Activated effector memory CD4-positive, alpha-beta T cell treated with Interleukin-2 at 50 U/mL for 16 hours (primary cell): ENCODE results near the gene FILIP1L.
A peak's percentile ranks its signal among the peaks of the same experiment; 100 is the strongest.
"Not testable (repeated sequence)": the region's sequence is repeated elsewhere in the genome, so short reads cannot be mapped to it uniquely, and the experiment has no call there.

Experiments used
- DNase-seq: peaks from one replicate; pipeline ENCODE4 v3.0.0-alpha.2; 2020

The FILIP1L gene

DNA sequence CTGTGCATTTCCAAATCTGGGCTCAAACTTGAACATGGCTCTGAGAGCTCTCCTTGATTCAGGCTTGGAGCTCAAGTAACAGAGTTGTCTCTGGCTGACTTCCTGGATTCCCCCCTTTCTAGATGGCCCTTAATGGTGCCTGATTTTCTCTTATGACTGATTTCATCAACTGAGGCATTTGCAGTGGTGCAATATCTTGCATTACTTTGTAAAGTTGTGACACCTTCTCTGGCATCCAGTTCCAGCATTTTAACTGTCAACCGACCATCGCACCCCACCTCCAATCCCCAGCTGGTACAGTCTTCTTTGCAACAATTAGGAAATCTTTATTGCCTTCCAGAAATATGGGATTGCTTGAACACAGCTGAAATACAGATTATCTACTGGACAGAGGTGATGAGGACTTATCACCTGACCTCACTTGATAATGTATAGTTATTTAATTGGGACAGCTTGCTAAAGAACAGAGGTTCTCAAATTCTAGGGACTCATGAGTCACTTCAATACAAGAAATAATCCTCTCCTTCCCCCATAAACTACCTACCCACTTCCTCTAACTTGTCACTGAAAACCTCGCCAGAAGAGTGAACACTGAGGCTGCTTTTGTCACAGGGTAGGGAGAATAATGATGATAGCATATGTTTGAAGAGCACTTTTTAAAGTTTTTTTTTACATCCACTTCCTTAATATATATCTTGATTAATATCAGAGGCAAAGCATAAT is 41.8 kb downstream of the FILIP1L start:
- no peak for DNase-seq

DNA sequence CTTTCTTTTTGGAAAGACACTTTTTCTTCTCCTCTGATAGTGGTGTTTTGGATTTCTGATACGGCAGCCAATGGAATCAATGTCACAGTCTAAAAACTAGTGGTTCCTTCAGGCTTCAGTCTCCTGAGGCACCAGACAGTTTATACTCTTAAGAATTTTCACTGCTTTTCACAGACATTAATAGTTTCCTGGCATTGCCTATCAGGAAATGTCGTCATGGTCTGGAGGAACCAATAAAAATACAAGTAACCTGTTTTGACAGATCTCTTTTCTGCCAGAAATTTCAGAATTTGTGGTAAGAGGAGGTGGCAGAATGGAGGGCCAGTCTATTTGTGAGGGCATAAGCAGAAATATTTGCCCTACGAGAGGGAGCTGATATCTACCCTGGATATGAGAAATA is 44.8 kb downstream of the FILIP1L start:
- no peak for DNase-seq

DNA sequence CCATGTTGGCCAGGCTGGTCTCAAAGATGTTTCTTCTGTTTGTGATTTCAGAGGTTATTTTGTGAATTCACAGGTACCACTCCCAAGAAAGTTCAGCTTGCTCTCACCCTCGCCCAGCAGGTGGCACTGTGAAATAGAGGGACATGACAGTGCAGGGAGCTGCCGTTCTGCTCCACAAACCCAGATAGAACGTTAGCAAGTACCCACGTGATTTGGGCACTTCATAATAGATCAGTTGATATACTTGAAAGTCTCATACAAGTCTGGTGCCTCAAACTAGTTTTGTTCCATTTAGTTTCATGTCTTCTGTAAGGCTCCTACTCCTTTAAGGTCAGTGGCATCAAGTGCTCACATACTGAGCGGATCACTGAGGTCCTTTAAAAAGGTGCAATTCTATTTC is 45.5 kb downstream of the FILIP1L start:
- peak; percentile 63 for DNase-seq

DNA sequence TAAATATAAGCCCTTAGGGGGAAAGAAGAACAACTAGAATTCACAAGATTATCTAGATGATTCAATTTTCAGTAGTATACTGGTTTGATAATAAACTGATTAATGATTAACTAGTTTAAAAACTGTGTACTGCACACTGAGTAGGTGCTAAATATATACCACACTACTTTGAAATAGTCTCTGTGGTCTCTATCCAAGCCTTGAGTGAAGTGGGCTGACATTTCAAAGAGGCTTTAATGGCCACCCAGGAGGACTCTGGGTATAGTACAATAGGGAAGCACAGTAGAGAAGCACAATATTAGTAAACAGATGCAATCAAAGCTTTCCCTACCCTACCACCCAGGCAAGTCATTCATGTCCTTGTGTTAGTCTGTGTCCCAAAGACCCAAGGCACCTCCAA is 46.7 kb downstream of the FILIP1L start:
- DNase-seq: no peak

DNA sequence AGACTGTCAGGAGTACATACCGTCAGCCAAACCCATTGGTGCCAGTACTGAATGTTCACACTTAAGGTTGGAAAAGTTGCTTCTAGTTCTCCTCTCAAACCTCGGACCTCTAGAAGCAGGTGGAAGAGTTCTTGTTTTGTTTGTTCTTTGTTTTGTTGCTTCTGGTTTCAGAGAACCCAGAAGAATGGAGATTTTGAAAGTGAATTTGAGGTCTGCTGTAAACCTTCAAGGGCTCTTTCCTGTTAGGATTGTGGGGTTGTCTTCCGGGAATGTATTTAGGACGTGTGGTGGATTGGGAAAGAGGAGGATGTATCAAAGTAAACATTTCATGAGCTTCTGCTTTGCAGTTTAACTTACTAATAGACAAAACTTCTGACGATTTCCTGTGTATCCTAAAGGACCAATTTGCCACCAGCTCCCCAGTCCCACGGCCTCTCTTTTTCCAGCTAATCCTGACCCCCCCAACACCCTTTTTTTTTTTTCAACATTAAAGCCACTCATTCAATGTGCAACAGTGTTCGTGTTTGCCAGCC is 50.3 kb downstream of the FILIP1L start:
- DNase-seq: no peak

DNA sequence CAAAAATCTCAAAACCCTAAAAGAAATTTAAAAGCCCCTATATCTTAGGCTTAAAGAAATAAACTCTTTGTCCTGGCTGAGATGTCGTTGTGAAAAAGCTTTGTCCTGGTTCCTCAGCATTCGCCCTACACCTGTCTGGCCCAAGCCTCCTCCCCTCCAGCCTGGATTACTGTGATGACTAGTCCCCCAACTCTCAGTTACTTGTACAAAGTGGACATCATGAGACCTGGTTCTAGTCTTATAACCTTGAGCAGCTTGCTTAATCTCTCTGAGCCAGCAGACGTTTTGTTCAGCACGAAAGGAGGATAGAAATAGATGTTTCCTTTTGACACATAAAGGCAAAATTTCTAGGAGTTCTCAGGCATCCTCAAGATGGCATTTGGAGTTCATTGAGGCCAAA is 51.6 kb downstream of the FILIP1L start:
- no peak for DNase-seq

DNA sequence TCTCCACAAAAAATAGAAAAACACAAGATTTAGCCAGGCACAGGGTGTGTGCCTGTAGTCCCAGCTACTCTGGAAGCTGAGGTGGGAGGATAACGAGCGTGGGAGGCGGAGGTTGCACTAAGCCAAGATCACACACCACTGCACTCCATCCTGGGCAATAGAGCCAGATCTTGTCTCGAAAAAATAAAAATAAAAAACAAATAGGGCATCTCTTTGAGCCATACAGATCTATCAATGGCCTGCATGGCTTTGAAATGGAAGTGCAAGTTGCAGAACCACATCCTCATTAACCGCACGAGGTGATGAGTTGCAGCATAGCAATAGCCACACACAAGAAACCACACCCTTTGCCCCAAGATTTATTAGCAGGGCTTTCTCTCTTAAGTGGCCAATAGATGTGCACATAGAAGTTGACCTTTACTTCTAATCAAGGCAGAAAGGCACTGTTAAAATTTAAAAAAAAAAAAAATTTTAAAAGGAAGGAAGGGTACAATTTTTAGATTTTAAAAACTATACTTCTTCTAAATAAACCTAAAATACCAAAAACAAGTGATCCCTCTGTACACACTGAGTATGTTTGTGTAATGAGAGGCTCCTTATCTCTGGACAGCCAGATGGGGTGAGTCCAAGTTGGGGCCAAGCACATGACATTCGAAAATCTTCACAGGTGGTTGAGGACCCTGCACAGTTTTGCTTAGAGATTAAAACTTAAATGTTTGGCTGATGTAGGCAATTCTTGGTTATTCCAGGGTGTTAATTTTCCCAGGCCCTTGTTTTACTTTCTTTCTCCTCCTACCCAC is 53.4 kb downstream of the FILIP1L start:
- DNase-seq: no peak

DNA sequence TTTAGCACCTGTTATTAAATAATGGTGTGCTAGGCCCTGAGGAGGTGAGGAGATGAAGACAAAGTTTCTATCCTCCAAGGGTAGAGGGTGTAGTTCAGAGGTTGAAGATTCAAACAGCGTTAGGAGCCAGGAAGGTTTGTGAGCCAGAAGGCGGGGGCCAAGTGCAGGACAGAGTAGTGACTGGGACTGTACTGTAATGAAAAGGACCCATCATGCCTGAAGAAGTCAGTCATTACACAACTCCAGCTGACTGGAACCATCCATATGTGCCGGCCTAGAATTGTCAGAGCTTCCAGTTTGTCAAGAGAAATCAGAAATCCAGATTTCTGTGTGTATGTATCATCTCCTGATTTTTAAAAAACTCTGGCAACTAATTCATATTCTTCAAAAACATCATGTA is 54.8 kb downstream of the FILIP1L start:
- no peak for DNase-seq

DNA sequence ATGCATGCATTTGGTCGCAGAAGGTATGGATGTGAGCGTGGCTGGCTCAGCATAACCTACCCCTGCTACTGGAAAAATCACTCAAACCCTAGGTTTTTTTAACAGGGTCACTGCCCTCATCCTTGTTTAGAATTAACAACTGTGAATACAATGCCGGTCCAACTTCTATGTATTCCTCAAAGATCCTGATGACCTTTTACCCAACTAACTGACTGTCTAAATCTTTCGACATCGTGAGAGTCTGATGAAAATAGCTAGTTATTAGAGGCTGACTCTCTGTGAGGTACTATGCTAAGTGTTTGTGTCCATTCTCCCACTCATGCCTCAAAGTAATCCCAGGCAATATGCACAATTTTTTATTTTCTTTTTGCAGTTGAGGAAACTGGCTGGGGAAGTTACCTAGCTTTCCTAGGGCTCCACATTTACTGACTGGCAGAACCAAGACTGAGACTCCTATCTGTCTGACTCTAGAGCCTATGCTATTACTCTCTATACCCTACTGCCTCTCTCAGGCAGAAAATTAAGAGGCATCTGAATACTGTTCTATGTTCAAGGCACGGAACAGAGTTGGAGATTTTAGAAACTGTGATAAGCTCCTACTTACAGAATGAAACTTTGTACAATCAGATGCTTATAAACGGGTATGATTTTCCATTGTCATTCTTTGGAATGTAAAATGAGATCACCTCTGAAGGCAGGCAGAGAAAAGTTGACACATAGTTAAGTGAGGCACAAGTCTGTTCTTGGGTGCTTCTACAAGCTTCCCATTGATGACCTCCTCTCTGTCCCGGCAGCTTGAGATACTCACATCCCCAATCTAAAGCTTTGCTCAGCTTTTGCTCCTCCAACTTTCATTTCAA is 56.4 kb downstream of the FILIP1L start:
- no peak for DNase-seq

DNA sequence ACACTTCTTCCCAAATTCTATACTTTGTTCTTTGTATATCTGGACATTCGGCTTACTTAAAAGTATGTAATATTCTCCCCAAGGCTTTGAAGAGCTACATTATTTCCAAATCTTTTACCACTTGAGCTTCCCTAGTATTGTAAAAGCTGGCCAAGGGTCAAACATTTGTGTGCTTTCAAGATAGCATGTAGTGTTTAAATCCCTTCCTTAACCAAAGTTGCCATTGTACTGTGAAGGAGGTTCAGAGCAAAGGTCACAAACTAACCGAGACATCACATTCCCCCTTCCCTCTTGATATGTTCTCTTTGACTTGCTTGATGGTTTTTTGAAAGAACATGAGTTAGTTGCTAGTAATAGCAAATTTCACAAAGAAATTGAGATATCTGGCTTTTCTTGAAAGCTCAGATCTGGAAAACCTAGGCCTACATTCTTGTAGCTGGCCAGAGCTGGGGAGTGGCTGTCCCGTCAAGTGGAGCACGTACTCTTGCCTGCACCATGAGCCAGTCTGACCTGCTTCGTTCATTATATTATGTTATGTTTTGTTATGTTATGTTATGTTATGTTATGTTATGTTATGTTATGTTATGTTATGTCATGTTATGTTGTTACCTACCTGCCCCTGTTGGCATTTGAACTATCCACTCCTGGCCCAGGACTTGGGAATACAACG is 60.2 kb downstream of the FILIP1L start:
- DNase-seq: no peak

DNA sequence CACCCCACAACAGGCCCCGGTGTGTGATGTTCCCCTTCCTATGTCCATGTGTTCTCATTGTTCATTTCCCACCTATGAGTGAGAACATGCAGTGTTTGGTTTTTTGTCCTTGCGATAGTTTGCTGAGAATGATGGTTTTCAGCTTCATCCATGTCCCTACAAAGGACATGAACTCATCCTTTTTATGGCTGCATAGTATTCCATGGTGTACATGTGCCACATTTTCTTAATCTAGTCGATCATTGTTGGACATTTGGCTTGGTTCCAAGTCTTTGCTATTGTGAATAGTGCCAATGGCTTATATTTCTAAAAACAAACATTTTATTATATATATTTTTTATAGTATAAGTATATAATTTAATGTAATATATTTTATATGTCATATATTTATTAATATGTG is 62.8 kb downstream of the FILIP1L start:
- DNase-seq: not testable (repeated sequence)

DNA sequence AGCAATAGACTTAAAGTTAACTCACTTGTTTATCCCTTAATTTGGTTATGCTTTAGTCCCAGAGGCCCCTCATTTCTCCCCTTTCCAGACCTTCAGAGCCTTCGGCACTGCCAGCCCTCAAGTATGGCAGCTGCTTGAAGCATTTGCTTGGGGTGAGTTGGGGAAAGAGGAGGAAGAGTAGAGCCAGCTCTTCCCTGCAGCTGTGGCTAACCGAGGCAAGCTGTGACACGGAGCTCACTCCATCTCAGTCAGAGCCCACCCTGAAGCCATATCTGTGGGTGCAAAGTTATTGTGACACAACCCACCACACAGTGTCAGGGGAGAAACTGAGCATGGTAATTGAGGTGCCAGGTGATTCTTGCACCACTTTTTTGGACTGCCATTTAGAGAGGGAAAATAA is 66.1 kb downstream of the FILIP1L start:
- no peak for DNase-seq

DNA sequence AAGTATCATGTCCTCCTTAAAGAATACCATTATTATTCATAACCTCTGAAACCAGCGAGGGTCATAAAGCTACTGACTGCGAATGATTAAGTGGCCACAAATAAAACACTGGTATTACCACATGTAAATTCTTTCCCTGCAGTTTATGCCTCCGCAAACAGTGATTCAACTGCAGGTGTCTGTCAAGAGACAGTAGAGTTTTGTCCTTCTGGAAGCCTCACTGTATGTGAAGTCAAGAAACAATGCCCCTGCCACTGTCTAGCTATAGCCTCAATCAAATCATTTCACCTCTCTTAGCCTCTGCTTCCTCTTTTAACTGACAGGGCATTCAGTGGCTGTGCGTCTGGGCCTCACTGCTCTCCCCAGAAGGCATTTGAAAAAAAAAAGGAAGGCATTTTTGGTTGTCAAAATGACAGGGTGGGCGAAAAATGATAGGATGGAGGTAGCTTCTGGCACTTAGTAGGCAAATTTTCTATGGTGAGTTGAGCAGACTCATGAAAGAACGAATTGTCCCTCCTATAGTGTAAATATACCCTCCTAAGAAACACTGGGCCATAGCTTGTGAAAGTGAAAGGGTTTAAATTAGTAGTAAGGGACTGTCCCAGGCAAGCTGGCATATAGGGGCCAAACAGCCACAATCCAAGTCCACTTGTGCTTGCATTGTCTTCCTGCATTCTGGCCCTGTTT is 66.7 kb downstream of the FILIP1L start:
- DNase-seq: no peak

DNA sequence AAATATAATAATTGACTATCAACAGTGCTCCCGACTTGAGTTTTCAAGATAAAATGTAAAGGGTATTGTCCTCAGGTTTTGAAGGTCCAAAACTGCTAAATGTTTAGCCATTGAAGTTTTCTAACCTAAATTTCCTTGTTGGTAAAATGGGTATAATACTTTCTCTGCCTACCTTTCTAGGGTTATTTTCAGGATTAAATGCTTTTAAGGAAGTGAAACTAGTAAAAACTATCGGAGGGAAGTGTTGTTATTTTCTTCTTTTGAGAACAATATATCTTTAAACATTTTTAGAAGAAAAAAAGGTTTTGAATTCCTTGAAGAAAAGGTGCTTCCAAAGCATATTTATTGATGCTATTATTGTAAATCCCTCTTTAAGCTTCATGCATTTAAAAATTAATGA is 67.3 kb downstream of the FILIP1L start:
- DNase-seq: no peak

DNA sequence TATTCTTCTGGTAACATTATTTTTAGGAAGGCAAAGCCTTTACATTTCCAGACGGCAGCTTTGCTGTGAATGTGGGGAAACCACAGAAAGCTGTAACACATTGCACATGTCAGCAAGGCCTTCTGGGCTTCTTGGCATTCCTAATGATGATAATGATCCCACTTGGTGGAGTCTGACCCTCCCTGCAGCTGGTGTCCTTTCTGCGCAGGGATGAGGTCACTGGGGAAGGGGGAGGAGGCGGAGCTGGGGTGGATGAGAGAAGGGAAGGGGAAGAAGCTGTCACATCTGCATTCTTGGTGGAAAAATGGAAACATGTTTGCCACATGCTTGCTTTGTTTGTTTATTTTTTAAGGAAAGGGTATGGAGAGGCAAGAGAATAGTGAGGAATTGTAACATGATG is 68.6 kb downstream of the FILIP1L start:
- DNase-seq: no peak

DNA sequence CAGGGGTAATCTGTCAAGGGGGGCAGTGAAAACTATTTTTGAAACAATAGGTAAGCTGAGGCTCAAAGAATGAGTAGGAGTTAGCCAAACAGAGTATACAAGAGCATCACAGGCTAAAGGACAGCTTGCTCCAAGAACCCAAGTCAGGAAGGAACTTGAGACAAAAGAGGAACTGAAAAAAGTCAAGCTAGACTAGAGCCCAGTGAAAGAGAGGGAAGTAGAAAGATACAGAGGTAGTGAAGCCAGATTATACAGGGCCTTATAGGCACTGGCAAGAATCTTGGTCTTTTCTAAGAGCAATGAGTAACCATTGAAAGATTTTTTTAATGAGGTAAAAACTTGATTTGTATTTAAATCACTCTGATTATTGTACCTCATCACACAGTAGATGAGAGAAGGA is 69.9 kb downstream of the FILIP1L start:
- no peak for DNase-seq

DNA sequence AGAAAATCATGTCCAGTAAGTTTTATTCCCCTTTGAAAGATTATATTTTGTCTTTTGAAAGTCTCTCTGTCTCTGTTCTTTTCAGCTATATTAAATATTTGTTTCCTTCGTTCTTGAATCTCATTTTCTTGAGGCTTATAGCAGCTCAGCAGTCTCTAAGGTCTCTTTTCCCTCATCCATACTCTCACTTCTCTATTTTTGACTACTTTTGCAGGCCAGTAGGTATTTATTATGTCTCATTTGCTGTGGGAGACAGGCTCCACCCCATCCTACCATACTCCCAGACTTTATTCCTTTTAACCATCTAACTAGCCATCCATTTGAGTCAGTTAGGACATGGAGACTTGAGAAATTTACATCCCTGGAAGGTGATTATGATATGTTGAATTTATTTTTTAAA is 71.0 kb downstream of the FILIP1L start:
- DNase-seq: no peak

DNA sequence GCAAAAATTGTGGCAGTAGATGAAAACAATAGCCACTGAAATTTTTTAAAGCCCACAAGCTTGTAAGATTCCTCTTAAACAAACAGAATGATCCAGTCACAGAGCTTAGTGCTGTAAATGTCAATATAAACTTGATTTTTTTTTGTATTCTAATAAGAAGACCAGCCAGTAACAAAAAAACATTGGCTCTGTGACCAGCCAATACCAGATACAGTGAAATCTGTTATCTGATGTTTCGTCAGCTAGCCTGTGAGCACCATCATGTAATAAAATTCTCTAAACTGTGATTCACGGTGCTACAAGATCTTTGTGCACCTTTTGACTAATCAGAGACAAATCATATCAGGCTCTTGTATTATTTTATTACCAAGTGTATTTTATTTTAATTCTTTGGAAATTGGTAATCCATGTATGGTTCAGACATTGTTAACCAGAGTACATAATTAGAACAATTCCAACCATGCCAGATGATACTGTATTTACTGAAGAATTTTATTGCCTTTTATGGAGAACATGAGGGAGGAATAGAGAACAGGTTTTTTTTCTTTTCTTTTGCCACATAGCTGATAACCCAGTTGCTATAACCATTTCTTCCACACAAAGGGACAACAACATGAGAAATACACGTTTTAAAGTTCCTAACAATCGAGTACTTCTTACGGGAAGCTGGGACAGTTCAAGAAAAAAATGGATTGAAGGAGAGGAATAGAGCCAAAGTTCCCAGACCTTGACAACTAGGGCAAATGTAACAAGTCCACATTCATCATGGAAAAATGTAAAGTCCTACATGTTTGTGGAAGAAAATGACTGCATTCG is 71.9 kb downstream of the FILIP1L start:
- DNase-seq: no peak

DNA sequence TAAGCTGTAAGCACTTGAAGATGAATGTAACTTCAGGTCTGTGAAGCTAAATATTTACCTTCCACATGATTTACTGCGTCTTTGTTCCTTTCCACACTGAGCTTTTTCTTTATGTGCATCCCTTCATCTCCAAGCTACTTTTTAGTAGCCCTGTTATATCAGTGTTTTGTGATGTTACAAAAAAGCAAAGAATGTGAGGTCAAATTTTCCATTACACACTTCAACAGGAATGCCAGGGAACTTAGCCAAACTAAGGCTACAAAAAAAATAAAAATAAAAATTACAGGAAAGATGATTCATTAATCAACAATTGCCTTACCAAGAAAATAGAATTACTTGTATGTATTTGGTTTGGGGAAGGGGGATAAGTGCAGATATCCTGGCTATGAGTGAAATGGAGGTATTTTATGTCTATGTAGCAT is 73.0 kb downstream of the FILIP1L start:
- DNase-seq: no peak

DNA sequence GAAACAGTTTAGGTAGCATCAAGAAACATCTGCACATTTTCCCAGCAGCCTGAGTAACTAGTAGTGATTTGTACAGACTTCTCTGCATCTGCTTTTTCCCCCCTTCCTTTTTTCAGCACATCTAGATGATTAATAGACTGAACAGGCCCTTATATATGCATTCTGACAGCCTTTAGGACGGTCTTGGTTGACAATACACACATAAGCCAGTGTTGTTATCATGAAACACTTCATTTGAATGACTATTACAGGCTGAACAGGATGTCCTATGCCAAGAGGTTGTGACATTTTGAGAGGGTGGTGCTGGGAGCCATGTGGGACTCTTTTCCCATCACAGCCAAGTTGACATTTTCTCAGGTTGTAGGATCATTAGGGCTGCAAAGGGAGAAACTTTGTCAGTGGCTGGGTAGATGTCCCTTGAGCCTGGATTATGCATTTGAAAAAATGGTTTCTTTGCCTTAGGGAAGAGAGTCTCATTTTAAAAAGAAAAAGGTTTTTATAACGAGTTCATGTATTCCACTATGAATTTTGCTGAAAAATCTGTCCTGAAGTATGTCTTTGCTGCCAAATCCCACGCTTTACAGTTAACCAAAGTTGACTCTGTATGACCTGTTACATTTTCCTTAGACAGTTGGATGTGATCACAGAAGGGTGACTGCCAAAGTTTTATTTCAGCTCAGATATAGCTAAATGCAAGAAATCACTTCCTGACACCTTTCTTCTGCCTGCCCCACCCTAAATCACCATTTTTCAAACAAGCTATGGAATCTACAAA is 73.7 kb downstream of the FILIP1L start:
- DNase-seq: no peak
